ENCODE results near the gene SLC24A3.

- TF ChIP-seq POLR2AphosphoS5 (IDR thresholded peaks at IDR 0.05) (no peak), POLR2A (IDR thresholded peaks at IDR 0.05) (no peak)
- TF ChIP-seq, protein P1, sequence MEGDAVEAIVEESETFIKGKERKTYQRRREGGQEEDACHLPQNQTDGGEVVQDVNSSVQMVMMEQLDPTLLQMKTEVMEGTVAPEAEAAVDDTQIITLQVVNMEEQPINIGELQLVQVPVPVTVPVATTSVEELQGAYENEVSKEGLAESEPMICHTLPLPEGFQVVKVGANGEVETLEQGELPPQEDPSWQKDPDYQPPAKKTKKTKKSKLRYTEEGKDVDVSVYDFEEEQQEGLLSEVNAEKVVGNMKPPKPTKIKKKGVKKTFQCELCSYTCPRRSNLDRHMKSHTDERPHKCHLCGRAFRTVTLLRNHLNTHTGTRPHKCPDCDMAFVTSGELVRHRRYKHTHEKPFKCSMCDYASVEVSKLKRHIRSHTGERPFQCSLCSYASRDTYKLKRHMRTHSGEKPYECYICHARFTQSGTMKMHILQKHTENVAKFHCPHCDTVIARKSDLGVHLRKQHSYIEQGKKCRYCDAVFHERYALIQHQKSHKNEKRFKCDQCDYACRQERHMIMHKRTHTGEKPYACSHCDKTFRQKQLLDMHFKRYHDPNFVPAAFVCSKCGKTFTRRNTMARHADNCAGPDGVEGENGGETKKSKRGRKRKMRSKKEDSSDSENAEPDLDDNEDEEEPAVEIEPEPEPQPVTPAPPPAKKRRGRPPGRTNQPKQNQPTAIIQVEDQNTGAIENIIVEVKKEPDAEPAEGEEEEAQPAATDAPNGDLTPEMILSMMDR (IDR thresholded peaks at IDR 0.05), result no peak
Measured at GRCh38 chr20:19619904-19620430, 407.5 kb downstream of the SLC24A3 start.

Measured in upper lobe of left lung (tissue), 4 donors.